Keratinocyte (primary cell): Measurements from ENCODE around the gene MARCOL.

ENCODE experiments used
- EZH2 ChIP-seq: IDR thresholded peaks from one replicate; pipeline ENCODE4 v1.6.1; 2012; ENCODE audit warnings: inconsistent platforms, mild to moderate bottlenecking, low read length, moderate library complexity
- TF ChIP-seq, protein P1 (sequence below), 3 experiments: IDR thresholded peaks in 1 of 3; conservative IDR thresholded peaks in 1 of 3; optimal IDR thresholded peaks in 1 of 3; 2 replicates in 2 of 3; 3 replicates in 1 of 3; pipeline versions ENCODE3 to v1.5.1; 2011; ENCODE audit warnings: low read length in 3 of 3, mild to moderate bottlenecking in 3 of 3, moderate library complexity in 2 of 3, control low read depth in 1 of 3, inconsistent platforms in 1 of 3; ENCODE audit not compliant: insufficient read depth in 2 of 3; ENCODE audit errors: extremely low read depth in 1 of 3

DNA sequence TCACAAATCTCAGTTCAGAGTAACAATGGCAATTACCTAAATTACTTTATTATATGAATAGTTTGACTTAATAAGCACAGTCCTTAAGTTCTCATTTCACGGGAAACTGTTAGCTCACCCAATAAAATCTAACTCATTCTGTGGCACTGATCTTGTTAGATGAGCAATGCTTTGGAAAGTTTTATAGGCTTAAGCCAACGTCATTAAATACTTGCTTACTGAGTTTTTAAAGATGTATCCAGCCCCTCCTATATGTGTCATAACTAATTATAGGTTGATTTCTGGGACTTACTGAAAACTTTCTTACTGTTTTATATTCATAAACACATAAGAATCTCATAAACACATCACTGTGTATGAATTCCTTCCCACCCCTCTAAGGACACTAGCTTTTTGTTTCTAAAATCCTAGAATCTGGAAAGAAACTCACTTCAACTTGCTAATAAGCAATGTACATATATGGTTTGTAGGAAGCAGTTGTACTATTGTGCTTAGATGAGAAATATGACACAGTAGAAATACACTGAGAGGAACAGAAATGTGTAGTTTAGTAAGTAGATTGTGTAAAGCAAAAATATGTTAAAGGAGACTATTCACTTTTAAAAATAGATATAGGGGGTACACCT lies 14.1 kb upstream of the MARCOL start:
- TF ChIP-seq, protein P1, sequence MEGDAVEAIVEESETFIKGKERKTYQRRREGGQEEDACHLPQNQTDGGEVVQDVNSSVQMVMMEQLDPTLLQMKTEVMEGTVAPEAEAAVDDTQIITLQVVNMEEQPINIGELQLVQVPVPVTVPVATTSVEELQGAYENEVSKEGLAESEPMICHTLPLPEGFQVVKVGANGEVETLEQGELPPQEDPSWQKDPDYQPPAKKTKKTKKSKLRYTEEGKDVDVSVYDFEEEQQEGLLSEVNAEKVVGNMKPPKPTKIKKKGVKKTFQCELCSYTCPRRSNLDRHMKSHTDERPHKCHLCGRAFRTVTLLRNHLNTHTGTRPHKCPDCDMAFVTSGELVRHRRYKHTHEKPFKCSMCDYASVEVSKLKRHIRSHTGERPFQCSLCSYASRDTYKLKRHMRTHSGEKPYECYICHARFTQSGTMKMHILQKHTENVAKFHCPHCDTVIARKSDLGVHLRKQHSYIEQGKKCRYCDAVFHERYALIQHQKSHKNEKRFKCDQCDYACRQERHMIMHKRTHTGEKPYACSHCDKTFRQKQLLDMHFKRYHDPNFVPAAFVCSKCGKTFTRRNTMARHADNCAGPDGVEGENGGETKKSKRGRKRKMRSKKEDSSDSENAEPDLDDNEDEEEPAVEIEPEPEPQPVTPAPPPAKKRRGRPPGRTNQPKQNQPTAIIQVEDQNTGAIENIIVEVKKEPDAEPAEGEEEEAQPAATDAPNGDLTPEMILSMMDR (optimal IDR thresholded peaks at IDR 0.05 in 1 of 3, IDR thresholded peaks at IDR 0.05 in 1 of 3, conservative IDR thresholded peaks at IDR 0.05 in 1 of 3; ENCODE audit: extremely low read depth in 1 of 3, insufficient read depth in 2 of 3, low read length in 3 of 3): no peak
- TF ChIP-seq EZH2: no peak
